GM12878 (cell line): ENCODE results near the gene TCF4. TPM values are rescaled to one million over a fixed set of nuclear protein-coding genes. Genes with fewer than 3 reads are reported as not detected.

Experiments
- ATAC-seq: fragments of 200-7000 bp; cut with Tn5 transposase; 3 replicates; pipeline ENCODE4 v1.9.1; 2020; ENCODE audit warnings: mild to moderate bottlenecking, moderate library complexity
- BruUV-seq: library from RNA; stranded (reverse); fragments of 400-500 nt; replicated peaks from 2 replicates; lab custom pipeline; 2021; lab: Mats Ljungman, UMichigan
- CTCF ChIA-PET: fragments of 300-600 bp; sonication (Branson Sonifier 250); formaldehyde crosslinking; extraction: SDS; loops from one replicate; lab custom pipeline; 2021; ENCODE audit warnings: inconsistent platforms; lab: Yijun Ruan, JAX
- POLR2A ChIA-PET: fragments of 350-600 bp; formaldehyde crosslinking; extraction: SDS; loops from one replicate; lab custom pipeline; 2021; ENCODE audit warnings: inconsistent platforms; lab: Charles Lee
- RAD21 ChIA-PET: fragments of 300-600 bp; sonication (Branson Sonifier 250); formaldehyde crosslinking; loops from one replicate; lab custom pipeline; 2023; ENCODE audit warnings: antibody characterized with exemption; ENCODE audit not compliant: unreplicated experiment; lab: Charles Lee
- SMC1A ChIA-PET: fragments of 300-600 bp; sonication (Branson Sonifier 250); formaldehyde crosslinking; loops from one replicate; lab custom pipeline; 2023; ENCODE audit not compliant: unreplicated experiment, uncharacterized antibody; lab: Charles Lee
- DNase-seq: peaks from one replicate; pipeline ENCODE4 v3.0.0-alpha.2; 2011; ENCODE audit warnings: low read depth, low spot score
- FAIRE-seq: peaks from 3 replicates; lab custom pipeline; 2011; peaks lifted over from hg19 to GRCh38; lab: Jason Lieb, UNC
- H2AFZ ChIP-seq: 2 replicates; pipeline ENCODE4 v1.6.0; 2011; ENCODE audit warnings: low read depth, low read length, control low read depth; ENCODE audit not compliant: control insufficient read depth
- H3K27ac ChIP-seq: 2 replicates; pipeline ENCODE4 v1.5.1; 2011; ENCODE audit warnings: control low read depth; ENCODE audit not compliant: control insufficient read depth, insufficient read depth
- H3K27me3 ChIP-seq, 2 experiments: replicated peaks in 1 of 2; 2 replicates each; pipeline versions ENCODE4 v1.6.0 to v1.6.1; 2011; ENCODE audit warnings: low read length in 1 of 2; ENCODE audit not compliant: control insufficient read depth in 2 of 2, insufficient read depth in 2 of 2
- H3K36me3 ChIP-seq, 2 experiments: 2 replicates each; pipeline ENCODE4 v1.5.1; 2011; ENCODE audit warnings: low read length in 1 of 2; ENCODE audit not compliant: control insufficient read depth in 2 of 2, insufficient read depth in 2 of 2
- H3K4me1 ChIP-seq: 2 replicates; pipeline ENCODE4 v1.6.1; 2011; ENCODE audit warnings: mild to moderate bottlenecking, low read length, moderate library complexity, mixed read lengths; ENCODE audit not compliant: control insufficient read depth, insufficient read depth
- H3K4me2 ChIP-seq: 2 replicates; pipeline ENCODE4 v1.6.0; 2011; ENCODE audit warnings: control low read depth; ENCODE audit not compliant: control insufficient read depth, insufficient read depth
- H3K4me3 ChIP-seq: fragments of 200-600 bp; sonication (generic); 2 replicates; pipeline ENCODE4 v1.5.1; 2016
- H3K79me2 ChIP-seq: 2 replicates; pipeline ENCODE4 v1.6.0; 2011; ENCODE audit warnings: low read length; ENCODE audit not compliant: control insufficient read depth, insufficient read depth
- H3K9ac ChIP-seq: 2 replicates; pipeline ENCODE4 v1.8.0; 2011; ENCODE audit warnings: low read length, control low read depth, mixed read lengths; ENCODE audit not compliant: control insufficient read depth, insufficient read depth
- H3K9me3 ChIP-seq: replicated peaks from 3 replicates; pipeline ENCODE4 v1.5.1; 2011; ENCODE audit warnings: mild to moderate bottlenecking, low read length; ENCODE audit not compliant: control insufficient read depth, insufficient read depth
- H4K20me1 ChIP-seq: 2 replicates; pipeline ENCODE4 v1.6.0; 2011; ENCODE audit not compliant: control insufficient read depth, insufficient read depth
- BCL11A ChIP-seq: IDR thresholded peaks from 2 replicates; pipeline ENCODE4 v1.6.1; 2011; ENCODE audit warnings: low read depth, low read length
- E2F8 ChIP-seq: fragments of 450-650 bp; IDR thresholded peaks from 2 replicates; pipeline ENCODE4 v1.6.1; 2018; ENCODE audit warnings: mild to moderate bottlenecking, low read depth, moderate library complexity; ENCODE audit not compliant: partially characterized antibody
- NR2F1 ChIP-seq: fragments of 450-650 bp; conservative IDR thresholded peaks from 2 replicates; pipeline ENCODE4 v1.6.1; 2017; ENCODE audit warnings: mild to moderate bottlenecking
- RELB ChIP-seq: fragments of 450-650 bp; IDR thresholded peaks from 2 replicates; pipeline ENCODE4 v1.6.1; 2017; ENCODE audit warnings: low read depth, mild to moderate bottlenecking, moderate library complexity
- ZSCAN29 ChIP-seq: fragments of 450-650 bp; IDR thresholded peaks from 2 replicates; pipeline ENCODE4 v1.6.1; 2017; ENCODE audit warnings: mild to moderate bottlenecking, moderate library complexity
- WGBS: methylation state at CpG from one replicate; pipeline ENCODE4 v1.1.6; 2016; ENCODE audit warnings: low lambda C conversion rate; ENCODE audit not compliant: insufficient replicate concordance, insufficient coverage; ENCODE audit errors: missing lambda C conversion rate; 5-methylcytosine and 5-hydroxymethylcytosine counted together
- in situ Hi-C: fragments of 300-500 bp; cut with MboI; formaldehyde crosslinking; loops from 9 replicates; pipeline ENCODE4 v1.14.3; 2018; ENCODE audit warnings: mixed read lengths
- intact Hi-C: fragments of 100-400 bp; cut with micrococcal nuclease; formaldehyde crosslinking; loops from one replicate; pipeline ENCODE4 v1.14.2; 2022; ENCODE audit not compliant: unreplicated experiment
- polyA plus RNA-seq, 11 experiments: library from polyadenylated mRNA; depleted of rRNA in 4 of 11; unstranded in 6 of 11; stranded (reverse) in 5 of 11; fragments of >200 nt; fragmentation: Nextera tagmentation in 4 of 11; fragmentation: Illumina TruSeq in 1 of 11; extraction: Ambion mirVana in 4 of 11; extraction: Trizol in 1 of 11; gene quantifications; 1 replicate in 1 of 11; 2 replicates in 10 of 11; pipeline versions ENCODE4 v1.2.1 to v1.2.3, GENCODE V29; 2011 to 2016; ENCODE audit warnings: inconsistent platforms in 2 of 11, missing spikeins in 2 of 11, low read depth in 1 of 11
- total RNA-seq, 4 experiments: library from RNA; depleted of rRNA in 3 of 4; stranded (reverse); fragments of >200 nt in 3 of 4; fragmentation: Illumina TruSeq in 1 of 4; extraction: Trizol in 1 of 4; gene quantifications; 2 replicates each; pipeline versions ENCODE4 v1.2.1 to v1.2.3, GENCODE V29; 2013 to 2021

TCF4 gene
- total and polyA plus RNA-seq, 10 of the 15 experiments (the other 5 are each of a cell fraction or from before 2014, with no cell fraction given): 15.2 to 94.0 (median 31.5) TPM

- no peak for TF ChIP-seq E2F8
- no peak for TF ChIP-seq ZSCAN29
Observed at GRCh38 chr18:55485666-55486065, 102.3 kb downstream of the TCF4 start (continued).

GRCh38 chr18:55484773-55485172 is 103.2 kb downstream of the TCF4 start:
- Histone ChIP-seq H3K4me1 (peaks cover 10% of the 10 kb centered on the region), H4K20me1 (no peaks in the 10 kb centered on the region), H2AFZ (no peak overlapping the region), H3K9me3 (no peaks in the 10 kb centered on the region), H3K79me2 (no peaks in the 10 kb centered on the region), H3K27me3 (no peaks in the 10 kb centered on the region), H3K27ac (no peak overlapping the region), H3K4me3 (no peak overlapping the region), H3K9ac (no peak overlapping the region), H3K36me3 (no peaks in the 10 kb centered on the region), H3K4me2 (no peak overlapping the region)
- intact Hi-C loops (loop anchor here (10.0 kb wide), 1 partner anchor 140 kb away; no protein-coding TSS in a partner anchor), in situ Hi-C loops (no loop called here)
- RAD21 ChIA-PET: no interaction called here
- ATAC-seq (no peak), FAIRE-seq (no peak), DNase-seq (no peak)
- CTCF ChIA-PET: no interaction called here
- POLR2A ChIA-PET: no interaction called here
- TF ChIP-seq NR2F1 (no peak), RELB (no peak), BCL11A (no peak)
- WGBS: 3% methylated on average over 2 of the region's 2 CpGs
- no TSS peak for BruUV-seq
- SMC1A ChIA-PET: no interaction called here
